Neural progenitor cell (in vitro differentiated cells): Measurements from ENCODE around the gene ATF6B. TPM values are rescaled to one million over a fixed set of nuclear protein-coding genes. Genes with fewer than 3 reads are reported as not detected.
"Not testable (repeated sequence)": the region's sequence is repeated elsewhere in the genome, so short reads cannot be mapped to it uniquely, and the experiment has no call there.

Experiments
- DNase-seq: peaks from one replicate; pipeline ENCODE4 v3.0.0-alpha.2; 2016; ENCODE audit warnings: low spot score
- H2AFZ ChIP-seq: fragments of 200-600 bp; sonication (generic); replicated peaks from 2 replicates; pipeline ENCODE4 v1.6.1; 2016; ENCODE audit warnings: antibody characterized with exemption
- H3F3A ChIP-seq: fragments of 200-600 bp; sonication (generic); 2 replicates; pipeline ENCODE4 v1.6.1; 2016; ENCODE audit warnings: antibody characterized with exemption, low read depth
- H3K27ac ChIP-seq: fragments of 200-600 bp; sonication (generic); 2 replicates; pipeline ENCODE4 v1.5.1; 2016; ENCODE audit warnings: mild to moderate bottlenecking
- H3K27me3 ChIP-seq: fragments of 200-600 bp; sonication (generic); 2 replicates; pipeline ENCODE4 v1.6.1; 2016; ENCODE audit warnings: mild to moderate bottlenecking, moderate library complexity
- H3K36me3 ChIP-seq: fragments of 200-600 bp; sonication (generic); 2 replicates; pipeline ENCODE4 v1.5.1; 2016
- H3K4me1 ChIP-seq: fragments of 200-600 bp; sonication (generic); 2 replicates; pipeline ENCODE4 v1.6.1; 2016; ENCODE audit warnings: mixed run types
- H3K4me2 ChIP-seq: fragments of 200-600 bp; sonication (generic); 2 replicates; pipeline ENCODE4 v1.6.1; 2016
- H3K4me3 ChIP-seq: fragments of 200-600 bp; sonication (generic); 2 replicates; pipeline ENCODE4 v1.5.1; 2016
- H3K79me2 ChIP-seq: fragments of 200-600 bp; sonication (generic); 2 replicates; pipeline ENCODE4 v1.6.1; 2016; ENCODE audit warnings: low read depth
- H3K9ac ChIP-seq: fragments of 200-600 bp; sonication (generic); 2 replicates; pipeline ENCODE4 v1.6.1; 2016
- H3K9me3 ChIP-seq: fragments of 200-600 bp; sonication (generic); 2 replicates; pipeline ENCODE4 v1.5.1; 2016; ENCODE audit warnings: low read depth
- H4K20me1 ChIP-seq: fragments of 200-600 bp; sonication (generic); 2 replicates; pipeline ENCODE4 v1.6.1; 2016; ENCODE audit warnings: low read depth
- H3K27ac Mint-ChIP-seq: 3 replicates; pipeline ENCODE4 v1.8.0; 2021; ENCODE audit warnings: mixed read lengths
- H3K27me3 Mint-ChIP-seq: 2 replicates; pipeline ENCODE4 v1.8.0; 2022; ENCODE audit warnings: low read depth, mild to moderate bottlenecking, inconsistent platforms, moderate library complexity, mixed read lengths; ENCODE audit not compliant: insufficient read depth
- H3K36me3 Mint-ChIP-seq: 3 replicates; pipeline ENCODE4 v1.8.0; 2021; ENCODE audit warnings: mixed read lengths
- H3K4me1 Mint-ChIP-seq: 3 replicates; pipeline ENCODE4 v1.8.0; 2021; ENCODE audit warnings: mixed read lengths
- H3K4me3 Mint-ChIP-seq: 3 replicates; pipeline ENCODE4 v1.8.0; 2021; ENCODE audit warnings: mild to moderate bottlenecking, moderate library complexity, mixed read lengths
- H3K9me3 Mint-ChIP-seq: 3 replicates; pipeline ENCODE4 v1.8.0; 2020; ENCODE audit warnings: mixed read lengths
- EZH2 ChIP-seq: fragments of 200-600 bp; sonication (generic); IDR thresholded peaks from 2 replicates; pipeline ENCODE4 v1.6.1; 2017; ENCODE audit warnings: antibody characterized with exemption, mild to moderate bottlenecking, moderate library complexity
- EZH2phosphoT487 ChIP-seq: fragments of 200-600 bp; sonication (generic); IDR thresholded peaks from 2 replicates; pipeline ENCODE4 v1.6.1; 2017; ENCODE audit warnings: antibody characterized with exemption
- total RNA-seq: library from RNA; depleted of rRNA; stranded (reverse); fragments of >200 nt; gene quantifications from 2 replicates; pipeline ENCODE4 v1.2.3, GENCODE V29; 2015; ENCODE audit warnings: low replicate concordance
- TF ChIP-seq, protein P1 (sequence below): fragments of 200-600 bp; sonication (generic); IDR thresholded peaks from 2 replicates; pipeline ENCODE4 v1.5.1; 2017; ENCODE audit warnings: antibody characterized with exemption, mild to moderate bottlenecking

Gene ATF6B
- total RNA-seq, 1 donor from 2014 or later, result 19.4 TPM

DNA sequence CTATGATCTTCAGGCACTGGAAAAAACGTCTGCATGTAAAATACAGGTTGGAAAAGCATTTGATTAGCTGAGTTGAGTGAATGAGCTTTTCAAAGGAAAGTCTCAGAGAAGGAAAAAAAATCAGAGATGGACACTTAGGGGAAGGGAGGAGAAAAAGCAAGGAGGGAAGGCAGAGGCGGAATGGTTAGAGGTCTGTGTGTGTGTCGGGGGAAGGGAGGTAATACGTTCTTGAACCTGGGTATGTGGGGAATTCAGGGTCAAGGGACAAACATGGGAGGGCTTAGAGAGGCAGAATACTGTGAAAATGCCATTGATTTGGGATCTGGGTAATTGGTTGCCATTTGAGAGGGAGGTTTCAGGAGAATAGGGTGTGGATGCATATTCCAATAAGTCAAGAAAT, 18.6 kb upstream of the ATF6B start:
- Histone ChIP-seq H3K79me2 (no peaks in the 10 kb centered on the region), H3K36me3 (no peaks in the 10 kb centered on the region), H3K9ac (no peak overlapping the region), H3K9me3 (no peaks in the 10 kb centered on the region), H4K20me1 (no peaks in the 10 kb centered on the region), H3K4me2 (no peak overlapping the region), H3K4me3 (no peak overlapping the region), H3F3A (peaks cover 11% of the 10 kb centered on the region), H2AFZ (no peak overlapping the region), H3K27me3 (peaks cover 46% of the 10 kb centered on the region), H3K4me1 (peaks cover 4% of the 10 kb centered on the region), H3K27ac (no peak overlapping the region)
- TF ChIP-seq, protein P1, sequence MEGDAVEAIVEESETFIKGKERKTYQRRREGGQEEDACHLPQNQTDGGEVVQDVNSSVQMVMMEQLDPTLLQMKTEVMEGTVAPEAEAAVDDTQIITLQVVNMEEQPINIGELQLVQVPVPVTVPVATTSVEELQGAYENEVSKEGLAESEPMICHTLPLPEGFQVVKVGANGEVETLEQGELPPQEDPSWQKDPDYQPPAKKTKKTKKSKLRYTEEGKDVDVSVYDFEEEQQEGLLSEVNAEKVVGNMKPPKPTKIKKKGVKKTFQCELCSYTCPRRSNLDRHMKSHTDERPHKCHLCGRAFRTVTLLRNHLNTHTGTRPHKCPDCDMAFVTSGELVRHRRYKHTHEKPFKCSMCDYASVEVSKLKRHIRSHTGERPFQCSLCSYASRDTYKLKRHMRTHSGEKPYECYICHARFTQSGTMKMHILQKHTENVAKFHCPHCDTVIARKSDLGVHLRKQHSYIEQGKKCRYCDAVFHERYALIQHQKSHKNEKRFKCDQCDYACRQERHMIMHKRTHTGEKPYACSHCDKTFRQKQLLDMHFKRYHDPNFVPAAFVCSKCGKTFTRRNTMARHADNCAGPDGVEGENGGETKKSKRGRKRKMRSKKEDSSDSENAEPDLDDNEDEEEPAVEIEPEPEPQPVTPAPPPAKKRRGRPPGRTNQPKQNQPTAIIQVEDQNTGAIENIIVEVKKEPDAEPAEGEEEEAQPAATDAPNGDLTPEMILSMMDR, result no peak
- TF ChIP-seq EZH2phosphoT487, result no peak
- no peak for TF ChIP-seq EZH2
- Mint-ChIP-seq H3K36me3 (peaks cover 19% of the 10 kb centered on the region), H3K27me3 (peaks cover 6% of the 10 kb centered on the region), H3K4me3 (no peak overlapping the region), H3K9me3 (no peaks in the 10 kb centered on the region), H3K27ac (peak overlapping the region; percentile 23), H3K4me1 (peaks cover 30% of the 10 kb centered on the region)
- DNase-seq, result no peak

DNA sequence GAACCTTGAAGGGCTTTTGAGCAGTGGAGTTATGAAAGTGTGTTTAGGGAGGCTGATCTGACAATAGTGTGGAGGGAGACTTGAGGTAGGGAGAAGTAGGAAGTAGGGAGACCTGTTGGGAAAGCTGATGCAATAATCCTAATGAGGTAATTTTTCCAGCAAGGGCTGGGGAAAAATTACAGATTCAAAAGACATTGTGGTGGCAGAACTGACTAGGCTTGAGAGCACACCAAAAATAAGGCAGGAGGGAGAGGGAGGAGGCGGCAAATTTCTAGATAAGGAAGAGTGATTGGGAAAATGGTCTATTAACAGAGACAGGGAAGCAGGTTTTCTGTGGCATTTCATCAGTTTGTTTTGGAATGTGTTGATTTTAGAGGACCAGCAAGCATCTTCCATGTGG, 18.2 kb upstream of the ATF6B start:
- Histone ChIP-seq H3K79me2 (no peaks in the 10 kb centered on the region), H3K36me3 (no peaks in the 10 kb centered on the region), H3K27ac (no peak overlapping the region), H4K20me1 (no peaks in the 10 kb centered on the region), H3K4me3 (no peak overlapping the region), H3K9me3 (no peaks in the 10 kb centered on the region), H3K4me2 (no peak overlapping the region), H3K4me1 (peaks cover under 1% of the 10 kb centered on the region), H3K9ac (no peak overlapping the region), H3F3A (peaks cover 7% of the 10 kb centered on the region), H2AFZ (no peak overlapping the region), H3K27me3 (peaks cover 42% of the 10 kb centered on the region)
- TF ChIP-seq, protein P1, result no peak
- TF ChIP-seq EZH2phosphoT487 (no peak), EZH2 (no peak)
- H3K4me3 Mint-ChIP-seq, result no peak overlapping the region
- no peaks in the 10 kb centered on the region for H3K9me3 Mint-ChIP-seq
- H3K27me3 Mint-ChIP-seq, result peaks cover 7% of the 10 kb centered on the region
- H3K27ac Mint-ChIP-seq, result peak overlapping the region; percentile 23
- peaks cover 19% of the 10 kb centered on the region for H3K36me3 Mint-ChIP-seq
- peaks cover 28% of the 10 kb centered on the region for H3K4me1 Mint-ChIP-seq
- DNase-seq, result no peak

DNA sequence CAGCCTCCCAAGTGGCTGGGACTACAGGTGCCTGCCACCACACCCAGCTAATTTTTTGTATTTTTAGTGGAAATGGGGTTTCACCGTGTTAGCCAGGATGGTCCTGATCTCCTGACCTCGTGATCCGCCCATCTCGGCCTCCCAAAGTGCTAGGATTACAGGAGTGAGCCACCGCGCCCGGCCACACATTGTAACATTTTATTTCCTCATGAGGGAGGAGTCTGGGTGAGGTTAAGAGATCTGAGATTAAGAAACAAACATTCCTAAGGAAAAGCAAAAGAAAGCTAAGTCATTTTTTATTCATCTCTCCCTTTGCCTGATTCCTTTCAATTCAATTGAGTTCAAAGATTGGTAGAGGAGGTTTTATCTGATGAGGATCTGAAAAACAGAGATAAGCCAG, 16.2 kb upstream of the ATF6B start:
- not testable (repeated sequence) for H3K4me3 ChIP-seq, H3K9ac ChIP-seq, H3F3A ChIP-seq, H3K27ac Mint-ChIP-seq, H2AFZ ChIP-seq, H3K4me3 Mint-ChIP-seq, H3K9me3 ChIP-seq, H4K20me1 ChIP-seq, H3K27ac ChIP-seq, H3K9me3 Mint-ChIP-seq, H3K27me3 Mint-ChIP-seq, H3K36me3 ChIP-seq, DNase-seq, H3K79me2 ChIP-seq, H3K4me1 ChIP-seq, H3K4me2 ChIP-seq
- Mint-ChIP-seq H3K4me1 (peaks cover 19% of the 10 kb centered on the region), H3K36me3 (peaks cover 14% of the 10 kb centered on the region)
- peaks cover 21% of the 10 kb centered on the region for H3K27me3 ChIP-seq

DNA sequence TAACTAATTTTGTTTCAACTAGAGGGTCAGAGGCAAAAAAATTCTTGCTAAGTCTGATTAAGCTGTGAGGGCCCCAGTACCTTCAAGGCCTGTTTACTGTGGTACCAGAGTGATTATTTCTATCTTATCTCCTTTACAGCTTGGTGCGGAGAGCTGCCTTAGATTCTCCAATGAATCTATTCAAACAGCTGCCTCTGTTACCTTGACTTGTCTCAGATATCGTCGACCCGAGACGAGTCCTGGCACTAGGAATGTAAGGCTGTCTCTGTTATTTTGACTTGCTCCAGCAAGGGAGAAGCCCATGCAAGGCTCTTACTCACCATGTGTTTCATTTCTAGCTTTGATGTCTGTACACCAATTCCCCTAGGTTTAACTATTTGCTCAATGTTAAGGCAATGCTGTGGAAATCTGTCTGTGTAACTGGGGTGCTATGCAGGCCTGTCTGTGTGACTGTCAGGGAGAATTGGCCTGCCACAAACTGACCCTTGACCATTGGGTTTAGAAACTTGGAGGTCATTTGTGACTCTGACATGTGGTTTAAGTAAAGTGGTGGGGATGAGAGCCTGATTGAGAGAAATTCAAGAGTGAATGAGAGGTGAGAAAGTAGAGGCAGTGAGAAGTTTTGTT, 12.5 kb upstream of the ATF6B start:
- Histone ChIP-seq H3K9me3 (no peaks in the 10 kb centered on the region), H3K4me3 (no peak overlapping the region), H4K20me1 (no peaks in the 10 kb centered on the region), H3F3A (no peaks in the 10 kb centered on the region), H2AFZ (no peak overlapping the region), H3K27me3 (no peaks in the 10 kb centered on the region), H3K79me2 (no peaks in the 10 kb centered on the region), H3K4me2 (no peak overlapping the region), H3K27ac (no peak overlapping the region), H3K4me1 (peaks cover 5% of the 10 kb centered on the region), H3K9ac (no peak overlapping the region), H3K36me3 (no peaks in the 10 kb centered on the region)
- TF ChIP-seq EZH2 (no peak), EZH2phosphoT487 (no peak)
- TF ChIP-seq, protein P1, result no peak
- Mint-ChIP-seq H3K27ac (no peak overlapping the region), H3K36me3 (no peaks in the 10 kb centered on the region), H3K4me3 (no peak overlapping the region), H3K27me3 (peaks cover 6% of the 10 kb centered on the region), H3K4me1 (peaks cover 18% of the 10 kb centered on the region), H3K9me3 (no peaks in the 10 kb centered on the region)
- DNase-seq, result no peak
